Middle frontal gyrus (tissue), 1 donor: Measurements from ENCODE around the gene LYPD6.
"Not testable (repeated sequence)": the region's sequence is repeated elsewhere in the genome, so short reads cannot be mapped to it uniquely, and the experiment has no call there.

Experiments used
- DNase-seq: peaks from one replicate; pipeline ENCODE4 v3.0.0-alpha.2; 2015; ENCODE audit warnings: low spot score; ENCODE audit errors: extremely low spot score

The LYPD6 gene, protein sequence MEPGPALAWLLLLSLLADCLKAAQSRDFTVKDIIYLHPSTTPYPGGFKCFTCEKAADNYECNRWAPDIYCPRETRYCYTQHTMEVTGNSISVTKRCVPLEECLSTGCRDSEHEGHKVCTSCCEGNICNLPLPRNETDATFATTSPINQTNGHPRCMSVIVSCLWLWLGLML

GRCh38 chr2:149330127-149331022 is at the start of gene LYPD6:
LYPD6 (plus strand) TSS chr2:149330587; CDS start chr2:149437709, 107,122 bp downstream.
- peak; percentile 66 for DNase-seq

GRCh38 chr2:149281441-149281840 is 48.9 kb upstream of the LYPD6 start:
- DNase-seq = no peak

DNA sequence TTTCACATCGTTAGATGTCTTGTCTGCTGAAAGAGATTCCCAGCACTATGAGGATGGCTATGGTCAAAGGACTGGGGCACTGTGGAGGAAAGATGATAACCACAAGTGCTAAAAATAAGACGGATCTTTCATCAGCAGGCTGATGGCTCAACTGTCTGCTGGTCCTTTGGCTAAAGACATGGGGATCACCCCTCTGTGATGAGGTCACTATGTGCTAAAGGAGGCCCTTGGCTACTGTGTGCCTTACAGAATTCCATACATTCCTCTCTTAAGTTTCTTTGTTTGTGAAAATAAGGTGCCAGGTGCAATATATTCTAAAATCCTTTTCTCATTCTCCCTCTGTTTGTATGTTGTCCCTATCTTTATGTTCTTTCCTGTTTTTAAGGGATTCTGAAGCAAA is 39.7 kb upstream of the LYPD6 start:
- no peak for DNase-seq

DNA sequence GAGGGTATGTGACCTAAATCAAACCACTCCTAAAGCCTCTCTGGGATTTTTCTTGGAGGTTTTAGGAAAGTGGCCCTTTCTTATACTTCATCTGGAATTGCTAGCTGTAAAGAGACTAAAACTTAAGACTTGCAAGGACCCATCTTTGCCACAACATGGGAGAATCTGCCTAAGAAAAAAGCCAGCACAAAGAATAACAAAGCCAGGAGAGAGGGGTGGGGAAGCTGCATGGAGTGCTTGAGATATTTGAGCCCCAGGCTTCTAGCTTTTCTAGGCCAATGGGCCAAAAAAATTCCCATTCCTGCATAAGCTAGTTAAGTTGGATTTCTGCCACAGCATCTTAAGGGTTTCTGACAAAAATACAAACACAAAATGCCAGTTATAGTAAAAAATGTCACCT is 38.5 kb upstream of the LYPD6 start:
- no peak for DNase-seq

DNA sequence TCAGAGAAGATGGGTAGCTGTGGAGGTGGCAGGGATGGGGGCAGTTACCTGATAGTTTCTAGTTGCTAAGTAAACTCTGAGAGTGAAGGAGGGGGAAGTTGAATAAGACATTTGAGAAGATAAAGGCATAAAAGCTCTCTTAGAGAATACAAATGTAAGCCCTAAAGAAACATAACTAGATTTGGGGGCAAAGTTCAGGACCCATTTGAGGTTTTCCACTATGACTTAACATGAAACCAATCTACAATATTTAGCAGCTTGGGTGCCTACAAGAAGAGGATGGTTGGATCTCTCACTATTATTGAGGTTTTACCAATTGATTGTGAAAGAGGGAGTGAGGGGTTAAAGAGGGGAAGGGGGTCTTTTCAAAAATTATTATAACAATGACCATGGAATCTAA is 34.4 kb upstream of the LYPD6 start:
- no peak for DNase-seq

- DNase-seq = no peak
These were observed 23.4 kb upstream of the LYPD6 start for GRCh38 chr2:149307014-149307413.

- no peak for DNase-seq
These were observed 20.0 kb upstream of the LYPD6 start for GRCh38 chr2:149310349-149310748.

DNA sequence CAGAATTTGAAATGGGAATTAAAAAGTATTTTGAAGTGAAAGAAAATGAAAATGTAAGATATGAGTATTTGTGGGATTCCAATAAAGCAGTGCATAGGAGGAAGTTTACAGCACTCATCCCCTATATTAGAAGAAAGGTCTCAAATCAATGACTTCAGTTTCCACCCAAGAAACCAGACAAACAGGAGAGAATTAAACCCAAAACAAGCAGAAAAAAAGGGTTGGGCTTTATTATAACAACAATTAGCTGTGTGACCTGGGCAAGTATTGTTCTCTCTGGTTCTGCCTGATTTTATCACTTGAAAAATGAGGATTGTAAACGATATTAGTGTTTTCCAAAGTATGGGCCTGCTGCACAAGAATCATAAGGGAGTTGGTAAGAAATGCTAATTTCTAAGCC is 18.3 kb upstream of the LYPD6 start:
- DNase-seq = no peak

GRCh38 chr2:149313512-149313972 is 16.8 kb upstream of the LYPD6 start:
- no peak for DNase-seq

GRCh38 chr2:149314687-149315086 is 15.7 kb upstream of the LYPD6 start:
- DNase-seq = no peak

- no peak for DNase-seq
These were observed 14.9 kb upstream of the LYPD6 start for GRCh38 chr2:149315461-149315860.

GRCh38 chr2:149318566-149318965 is 11.8 kb upstream of the LYPD6 start:
- not testable (repeated sequence) for DNase-seq

DNA sequence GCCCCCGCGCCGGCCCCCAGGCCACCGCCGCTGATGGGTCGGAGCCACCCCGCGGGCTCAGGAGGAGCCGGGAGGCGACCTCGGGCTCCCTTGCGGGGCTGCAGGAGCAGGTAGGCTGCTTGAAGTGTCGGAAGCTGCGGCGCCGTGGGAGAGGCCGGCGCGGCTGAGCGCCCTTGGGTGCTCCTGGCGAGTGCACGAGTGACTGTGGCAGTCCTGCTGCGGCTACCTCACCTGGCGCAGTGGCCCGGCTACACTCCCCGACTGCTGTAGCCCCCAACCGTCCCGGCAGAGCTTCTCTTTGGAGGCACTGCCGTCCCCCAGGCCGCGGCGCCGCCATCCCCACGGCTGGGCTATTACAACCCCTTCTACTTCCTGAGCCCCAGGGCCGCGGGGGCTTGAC is 10.0 kb upstream of the LYPD6 start:
- DNase-seq = no peak

- no peak for DNase-seq
These were observed 1.3 kb upstream of the LYPD6 start for GRCh38 chr2:149329068-149329467.

DNA sequence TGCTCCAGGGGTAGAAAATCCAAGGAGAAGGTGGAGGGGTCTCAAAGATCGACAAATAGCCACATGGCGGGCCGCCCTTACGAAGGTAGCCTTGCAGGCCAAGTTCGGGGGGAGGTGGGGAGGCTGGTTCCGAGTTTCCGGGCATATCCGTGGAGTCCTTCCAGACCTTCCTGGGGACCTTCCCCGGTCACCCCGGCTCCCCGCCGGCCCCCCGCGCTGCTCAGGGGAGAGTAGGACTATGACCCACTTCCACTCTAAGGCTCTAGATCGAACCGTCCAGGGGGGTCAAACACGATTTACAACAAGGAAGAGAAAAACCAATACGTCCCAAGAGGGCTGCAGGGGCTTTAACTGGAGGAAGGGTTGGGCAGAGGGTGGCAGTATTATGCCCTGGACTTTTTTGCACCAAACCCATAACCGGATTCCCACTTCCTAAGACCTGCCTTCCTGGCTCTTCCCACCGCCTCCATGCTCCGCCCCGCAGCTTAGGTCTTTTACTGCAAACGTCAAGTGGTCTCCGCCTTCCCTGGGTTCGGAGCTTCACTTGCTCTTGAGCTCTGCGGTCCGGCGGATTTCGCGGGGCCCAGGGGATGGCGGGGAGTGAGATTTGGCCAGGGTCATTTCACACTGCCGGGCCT is 779 bp upstream of the LYPD6 start:
- DNase-seq = no peak

DNA sequence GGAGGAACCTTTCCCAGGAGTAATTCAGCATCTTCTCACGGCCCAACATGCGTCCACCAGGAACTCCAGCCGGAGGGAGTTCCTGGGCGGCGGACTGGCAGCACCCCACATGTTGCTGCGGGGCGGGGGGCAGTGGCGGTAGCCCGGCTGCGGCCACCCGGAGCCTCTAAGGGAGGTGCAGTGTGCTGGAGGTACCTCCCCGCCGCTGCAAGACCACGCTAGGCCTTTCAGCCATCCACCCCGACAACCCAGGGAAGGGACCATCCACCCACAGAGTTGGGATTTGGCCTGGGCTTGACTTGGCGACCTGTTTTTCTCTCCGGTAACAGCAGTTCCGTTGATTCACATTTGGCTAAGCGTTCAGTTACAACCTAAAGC is 625 bp downstream of the LYPD6 start:
- DNase-seq = no peak

- DNase-seq = no peak
These were observed 2.0 kb downstream of the LYPD6 start for GRCh38 chr2:149332364-149332763.

- DNase-seq = no peak
These were observed 3.2 kb downstream of the LYPD6 start for GRCh38 chr2:149333636-149334035.

- DNase-seq = no peak
These were observed 3.8 kb downstream of the LYPD6 start for GRCh38 chr2:149334156-149334555.

DNA sequence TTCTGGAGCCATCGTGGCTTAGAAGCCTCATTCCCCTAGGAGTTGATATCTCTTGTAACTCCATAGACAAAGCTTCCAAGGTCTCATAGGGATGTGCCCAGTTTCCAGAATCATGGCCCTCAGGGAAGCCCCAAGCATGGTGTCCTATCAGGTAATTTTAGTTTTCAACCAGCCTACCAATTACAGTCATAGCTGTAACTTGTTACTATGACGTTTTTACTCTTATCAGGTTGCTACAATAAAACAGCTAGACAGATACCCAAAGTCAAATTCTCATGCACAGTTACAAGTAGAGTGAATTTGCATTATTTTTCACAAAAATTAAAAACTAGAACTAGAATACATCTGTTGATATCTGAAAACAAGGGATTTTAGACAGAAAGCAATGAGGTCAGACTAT is 8.9 kb downstream of the LYPD6 start:
- DNase-seq = no peak

- DNase-seq = no peak
These were observed 12.1 kb downstream of the LYPD6 start for GRCh38 chr2:149342509-149342908.

- no peak for DNase-seq
These were observed 13.7 kb downstream of the LYPD6 start for GRCh38 chr2:149344105-149344504.
